ENCODE results near the gene OSBPL9.

OSBPL9 gene

GRCh38 chr1:51740652-51741051 lies 123.8 kb downstream of the OSBPL9 start:
- Histone ChIP-seq H3K4me3 (ENCODE audit: insufficient read depth, low read depth, low read length, poor library complexity, severe bottlenecking) (no peak overlapping the region), H3K27ac (ENCODE audit: insufficient read depth, low read length, poor library complexity, severe bottlenecking) (no peak overlapping the region), H3K9me3 (ENCODE audit: control insufficient read depth, low read length) (no peaks in the 10 kb centered on the region), H3K27me3 (replicated peaks; ENCODE audit: control insufficient read depth, insufficient read depth, low read length, poor library complexity, severe bottlenecking) (no peaks in the 10 kb centered on the region), H3K36me3 (ENCODE audit: control insufficient read depth, insufficient read depth, low read length) (no peaks in the 10 kb centered on the region), H3K4me1 (ENCODE audit: control insufficient read depth, insufficient read depth, low read length, poor library complexity, severe bottlenecking) (no peaks in the 10 kb centered on the region)
- no peak for DNase-seq

GRCh38 chr1:51741121-51741681 lies 124.3 kb downstream of the OSBPL9 start:
- H3K4me3 ChIP-seq (ENCODE audit: insufficient read depth, low read depth, low read length, poor library complexity, severe bottlenecking) = no peak overlapping the region
- H3K27me3 ChIP-seq (replicated peaks; ENCODE audit: control insufficient read depth, insufficient read depth, low read length, poor library complexity, severe bottlenecking) = no peaks in the 10 kb centered on the region
- H3K27ac ChIP-seq (ENCODE audit: insufficient read depth, low read length, poor library complexity, severe bottlenecking) = no peak overlapping the region
- no peaks in the 10 kb centered on the region for H3K36me3 ChIP-seq (ENCODE audit: control insufficient read depth, insufficient read depth, low read length)
- H3K9me3 ChIP-seq (ENCODE audit: control insufficient read depth, low read length) = no peaks in the 10 kb centered on the region
- H3K4me1 ChIP-seq (ENCODE audit: control insufficient read depth, insufficient read depth, low read length, poor library complexity, severe bottlenecking) = no peaks in the 10 kb centered on the region
- DNase-seq = no peak

- peaks cover 3% of the 10 kb centered on the region for H3K36me3 ChIP-seq (ENCODE audit: control insufficient read depth, insufficient read depth, low read length)
- H3K4me1 ChIP-seq (ENCODE audit: control insufficient read depth, insufficient read depth, low read length, poor library complexity, severe bottlenecking) = no peaks in the 10 kb centered on the region
- no peak overlapping the region for H3K4me3 ChIP-seq (ENCODE audit: insufficient read depth, low read depth, low read length, poor library complexity, severe bottlenecking)
- DNase-seq = no peak
- no peak overlapping the region for H3K27ac ChIP-seq (ENCODE audit: insufficient read depth, low read length, poor library complexity, severe bottlenecking)
- no peaks in the 10 kb centered on the region for H3K27me3 ChIP-seq (replicated peaks; ENCODE audit: control insufficient read depth, insufficient read depth, low read length, poor library complexity, severe bottlenecking)
- H3K9me3 ChIP-seq (ENCODE audit: control insufficient read depth, low read length) = no peaks in the 10 kb centered on the region
These were observed 127.8 kb downstream of the OSBPL9 start for GRCh38 chr1:51744506-51745303.

- H3K4me3 ChIP-seq (ENCODE audit: insufficient read depth, low read depth, low read length, poor library complexity, severe bottlenecking) = no peak overlapping the region
- no peaks in the 10 kb centered on the region for H3K27me3 ChIP-seq (replicated peaks; ENCODE audit: control insufficient read depth, insufficient read depth, low read length, poor library complexity, severe bottlenecking)
- no peaks in the 10 kb centered on the region for H3K4me1 ChIP-seq (ENCODE audit: control insufficient read depth, insufficient read depth, low read length, poor library complexity, severe bottlenecking)
- H3K9me3 ChIP-seq (ENCODE audit: control insufficient read depth, low read length) = no peaks in the 10 kb centered on the region
- DNase-seq = no peak
- no peak overlapping the region for H3K27ac ChIP-seq (ENCODE audit: insufficient read depth, low read length, poor library complexity, severe bottlenecking)
- H3K36me3 ChIP-seq (ENCODE audit: control insufficient read depth, insufficient read depth, low read length) = peaks cover 3% of the 10 kb centered on the region
These were observed 128.3 kb downstream of the OSBPL9 start for GRCh38 chr1:51745304-51745570.

GRCh38 chr1:51749151-51749550 lies 132.3 kb downstream of the OSBPL9 start:
- no peaks in the 10 kb centered on the region for H3K4me1 ChIP-seq (ENCODE audit: control insufficient read depth, insufficient read depth, low read length, poor library complexity, severe bottlenecking)
- no peak overlapping the region for H3K27ac ChIP-seq (ENCODE audit: insufficient read depth, low read length, poor library complexity, severe bottlenecking)
- no peak overlapping the region for H3K4me3 ChIP-seq (ENCODE audit: insufficient read depth, low read depth, low read length, poor library complexity, severe bottlenecking)
- peaks cover 19% of the 10 kb centered on the region for H3K36me3 ChIP-seq (ENCODE audit: control insufficient read depth, insufficient read depth, low read length)
- H3K27me3 ChIP-seq (replicated peaks; ENCODE audit: control insufficient read depth, insufficient read depth, low read length, poor library complexity, severe bottlenecking) = no peaks in the 10 kb centered on the region
- no peak for DNase-seq
- H3K9me3 ChIP-seq (ENCODE audit: control insufficient read depth, low read length) = no peaks in the 10 kb centered on the region

GRCh38 chr1:51750218-51750617 lies 133.3 kb downstream of the OSBPL9 start:
- Histone ChIP-seq H3K27ac (ENCODE audit: insufficient read depth, low read length, poor library complexity, severe bottlenecking) (no peak overlapping the region), H3K4me3 (ENCODE audit: insufficient read depth, low read depth, low read length, poor library complexity, severe bottlenecking) (no peak overlapping the region), H3K27me3 (replicated peaks; ENCODE audit: control insufficient read depth, insufficient read depth, low read length, poor library complexity, severe bottlenecking) (no peaks in the 10 kb centered on the region), H3K36me3 (ENCODE audit: control insufficient read depth, insufficient read depth, low read length) (peaks cover 19% of the 10 kb centered on the region), H3K9me3 (ENCODE audit: control insufficient read depth, low read length) (no peaks in the 10 kb centered on the region), H3K4me1 (ENCODE audit: control insufficient read depth, insufficient read depth, low read length, poor library complexity, severe bottlenecking) (no peaks in the 10 kb centered on the region)
- DNase-seq = no peak

- Histone ChIP-seq H3K27ac (ENCODE audit: insufficient read depth, low read length, poor library complexity, severe bottlenecking) (no peak overlapping the region), H3K9me3 (ENCODE audit: control insufficient read depth, low read length) (no peaks in the 10 kb centered on the region), H3K36me3 (ENCODE audit: control insufficient read depth, insufficient read depth, low read length) (peaks cover 19% of the 10 kb centered on the region), H3K4me3 (ENCODE audit: insufficient read depth, low read depth, low read length, poor library complexity, severe bottlenecking) (no peak overlapping the region), H3K27me3 (replicated peaks; ENCODE audit: control insufficient read depth, insufficient read depth, low read length, poor library complexity, severe bottlenecking) (no peaks in the 10 kb centered on the region), H3K4me1 (ENCODE audit: control insufficient read depth, insufficient read depth, low read length, poor library complexity, severe bottlenecking) (no peaks in the 10 kb centered on the region)
- DNase-seq = no peak
These were observed 133.8 kb downstream of the OSBPL9 start for GRCh38 chr1:51750729-51751128.

GRCh38 chr1:51752073-51752948 lies 135.4 kb downstream of the OSBPL9 start:
- H3K36me3 ChIP-seq (ENCODE audit: control insufficient read depth, insufficient read depth, low read length) = peaks cover 19% of the 10 kb centered on the region
- DNase-seq = no peak
- no peaks in the 10 kb centered on the region for H3K4me1 ChIP-seq (ENCODE audit: control insufficient read depth, insufficient read depth, low read length, poor library complexity, severe bottlenecking)
- no peaks in the 10 kb centered on the region for H3K27me3 ChIP-seq (replicated peaks; ENCODE audit: control insufficient read depth, insufficient read depth, low read length, poor library complexity, severe bottlenecking)
- H3K9me3 ChIP-seq (ENCODE audit: control insufficient read depth, low read length) = no peaks in the 10 kb centered on the region
- no peak overlapping the region for H3K4me3 ChIP-seq (ENCODE audit: insufficient read depth, low read depth, low read length, poor library complexity, severe bottlenecking)
- no peak overlapping the region for H3K27ac ChIP-seq (ENCODE audit: insufficient read depth, low read length, poor library complexity, severe bottlenecking)

GRCh38 chr1:51753969-51754368 lies 137.1 kb downstream of the OSBPL9 start:
- Histone ChIP-seq H3K27ac (ENCODE audit: insufficient read depth, low read length, poor library complexity, severe bottlenecking) (no peak overlapping the region), H3K9me3 (ENCODE audit: control insufficient read depth, low read length) (no peaks in the 10 kb centered on the region), H3K36me3 (ENCODE audit: control insufficient read depth, insufficient read depth, low read length) (peaks cover 18% of the 10 kb centered on the region), H3K4me1 (ENCODE audit: control insufficient read depth, insufficient read depth, low read length, poor library complexity, severe bottlenecking) (no peaks in the 10 kb centered on the region), H3K27me3 (replicated peaks; ENCODE audit: control insufficient read depth, insufficient read depth, low read length, poor library complexity, severe bottlenecking) (no peaks in the 10 kb centered on the region), H3K4me3 (ENCODE audit: insufficient read depth, low read depth, low read length, poor library complexity, severe bottlenecking) (no peak overlapping the region)
- no peak for DNase-seq

- H3K4me1 ChIP-seq (ENCODE audit: control insufficient read depth, insufficient read depth, low read length, poor library complexity, severe bottlenecking) = no peaks in the 10 kb centered on the region
- H3K9me3 ChIP-seq (ENCODE audit: control insufficient read depth, low read length) = no peaks in the 10 kb centered on the region
- no peak for DNase-seq
- H3K4me3 ChIP-seq (ENCODE audit: insufficient read depth, low read depth, low read length, poor library complexity, severe bottlenecking) = no peak overlapping the region
- H3K36me3 ChIP-seq (ENCODE audit: control insufficient read depth, insufficient read depth, low read length) = peaks cover 16% of the 10 kb centered on the region
- no peak overlapping the region for H3K27ac ChIP-seq (ENCODE audit: insufficient read depth, low read length, poor library complexity, severe bottlenecking)
- no peaks in the 10 kb centered on the region for H3K27me3 ChIP-seq (replicated peaks; ENCODE audit: control insufficient read depth, insufficient read depth, low read length, poor library complexity, severe bottlenecking)
These were observed 137.8 kb downstream of the OSBPL9 start for GRCh38 chr1:51754666-51755065.
